Thyroid gland (tissue), 4 donors: Measurements from ENCODE around the gene SERPINA4.

ENCODE experiments used
- CTCF ChIP-seq, 6 experiments: fragments of 200-600 bp in 3 of 6; fragments of 450-650 bp in 3 of 6; sonication (generic) in 3 of 6; IDR thresholded peaks; one replicate each; pipeline ENCODE4 v1.5.1; 2016 to 2019; ENCODE audit warnings: antibody characterized with exemption in 6 of 6, mild to moderate bottlenecking in 2 of 6, inconsistent platforms in 1 of 6, moderate library complexity in 1 of 6
- POLR2A ChIP-seq, 2 donors: fragments of 450-650 bp; IDR thresholded peaks; one replicate each; pipeline ENCODE4 v1.6.1; 2017; ENCODE audit warnings: antibody characterized with exemption in 2 of 2, mild to moderate bottlenecking in 2 of 2, moderate library complexity in 1 of 2

DNA sequence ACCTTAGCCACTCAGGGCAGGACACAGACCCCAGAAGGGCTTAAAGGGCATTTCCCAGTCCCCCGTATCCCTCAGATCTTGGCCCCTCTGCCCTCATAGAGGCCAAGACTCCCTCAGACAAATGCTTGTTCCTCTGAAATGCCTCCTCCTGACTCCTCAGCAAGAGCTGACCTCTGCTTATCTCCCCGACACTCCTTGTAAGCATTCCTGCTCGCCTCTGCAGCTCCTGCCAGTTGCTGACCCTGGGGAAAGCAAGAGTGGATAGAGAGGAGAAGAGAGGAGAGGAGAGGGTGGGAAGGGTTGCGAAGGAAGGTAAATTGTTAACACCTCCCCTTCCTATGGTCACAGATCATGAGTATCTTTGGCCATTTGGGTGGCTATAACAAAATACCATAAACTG is 27.1 kb downstream of the SERPINA4 start:
- TF ChIP-seq CTCF (IDR thresholded peaks at IDR 0.05) (no peak), POLR2A (IDR thresholded peaks at IDR 0.05) (no peak)
